Keratinocyte (primary cell): ENCODE results near the gene LIG3.

Experiments
- CTCF ChIP-seq, 3 experiments: IDR thresholded peaks in 1 of 3; conservative IDR thresholded peaks in 1 of 3; optimal IDR thresholded peaks in 1 of 3; 2 replicates in 2 of 3; 3 replicates in 1 of 3; pipeline versions ENCODE3 to v1.5.1; 2011; ENCODE audit warnings: low read length in 3 of 3, mild to moderate bottlenecking in 3 of 3, moderate library complexity in 2 of 3, control low read depth in 1 of 3, inconsistent platforms in 1 of 3; ENCODE audit not compliant: insufficient read depth in 2 of 3; ENCODE audit errors: extremely low read depth in 1 of 3
- EZH2 ChIP-seq: IDR thresholded peaks from one replicate; pipeline ENCODE4 v1.6.1; 2012; ENCODE audit warnings: inconsistent platforms, mild to moderate bottlenecking, low read length, moderate library complexity

- TF ChIP-seq CTCF (optimal IDR thresholded peaks at IDR 0.05 in 1 of 3, IDR thresholded peaks at IDR 0.05 in 1 of 3, conservative IDR thresholded peaks at IDR 0.05 in 1 of 3; ENCODE audit: extremely low read depth in 1 of 3, insufficient read depth in 2 of 3, low read length in 3 of 3) (no peak), EZH2 (no peak)
Observed at GRCh38 chr17:35046740-35047283, 66.5 kb downstream of the LIG3 start.
